ENCODE data around the gene LIPE.
"Not testable (repeated sequence)": the region's sequence is repeated elsewhere in the genome, so short reads cannot be mapped to it uniquely, and the experiment has no call there.

LIPE gene, protein sequence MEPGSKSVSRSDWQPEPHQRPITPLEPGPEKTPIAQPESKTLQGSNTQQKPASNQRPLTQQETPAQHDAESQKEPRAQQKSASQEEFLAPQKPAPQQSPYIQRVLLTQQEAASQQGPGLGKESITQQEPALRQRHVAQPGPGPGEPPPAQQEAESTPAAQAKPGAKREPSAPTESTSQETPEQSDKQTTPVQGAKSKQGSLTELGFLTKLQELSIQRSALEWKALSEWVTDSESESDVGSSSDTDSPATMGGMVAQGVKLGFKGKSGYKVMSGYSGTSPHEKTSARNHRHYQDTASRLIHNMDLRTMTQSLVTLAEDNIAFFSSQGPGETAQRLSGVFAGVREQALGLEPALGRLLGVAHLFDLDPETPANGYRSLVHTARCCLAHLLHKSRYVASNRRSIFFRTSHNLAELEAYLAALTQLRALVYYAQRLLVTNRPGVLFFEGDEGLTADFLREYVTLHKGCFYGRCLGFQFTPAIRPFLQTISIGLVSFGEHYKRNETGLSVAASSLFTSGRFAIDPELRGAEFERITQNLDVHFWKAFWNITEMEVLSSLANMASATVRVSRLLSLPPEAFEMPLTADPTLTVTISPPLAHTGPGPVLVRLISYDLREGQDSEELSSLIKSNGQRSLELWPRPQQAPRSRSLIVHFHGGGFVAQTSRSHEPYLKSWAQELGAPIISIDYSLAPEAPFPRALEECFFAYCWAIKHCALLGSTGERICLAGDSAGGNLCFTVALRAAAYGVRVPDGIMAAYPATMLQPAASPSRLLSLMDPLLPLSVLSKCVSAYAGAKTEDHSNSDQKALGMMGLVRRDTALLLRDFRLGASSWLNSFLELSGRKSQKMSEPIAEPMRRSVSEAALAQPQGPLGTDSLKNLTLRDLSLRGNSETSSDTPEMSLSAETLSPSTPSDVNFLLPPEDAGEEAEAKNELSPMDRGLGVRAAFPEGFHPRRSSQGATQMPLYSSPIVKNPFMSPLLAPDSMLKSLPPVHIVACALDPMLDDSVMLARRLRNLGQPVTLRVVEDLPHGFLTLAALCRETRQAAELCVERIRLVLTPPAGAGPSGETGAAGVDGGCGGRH

DNA sequence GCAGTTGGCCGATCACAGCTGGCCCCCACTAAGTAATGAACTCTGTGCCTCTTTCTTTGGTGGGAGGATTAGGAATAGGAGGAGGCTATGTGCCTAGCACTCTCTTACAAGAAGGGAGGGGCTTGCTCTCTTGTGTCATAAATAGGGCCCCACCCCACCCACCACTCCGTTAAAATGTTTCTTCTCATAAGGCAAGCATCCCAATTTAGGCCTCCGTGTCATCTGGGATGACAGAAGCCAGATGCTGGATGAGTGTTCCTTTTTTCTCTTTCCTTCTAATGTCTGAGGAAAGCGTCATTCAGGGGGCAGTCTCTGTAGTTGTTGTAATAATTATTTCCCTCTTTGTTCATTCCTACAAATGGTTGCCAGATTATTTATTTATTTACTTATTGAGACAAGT lies at the start of gene LIPE:
Gene LIPE, minus strand, starts transcription at position 76 of the 400 bp plus-strand sequence. CDS start 239 bp downstream, outside the sequence.
- no peak for DNase-seq

DNA sequence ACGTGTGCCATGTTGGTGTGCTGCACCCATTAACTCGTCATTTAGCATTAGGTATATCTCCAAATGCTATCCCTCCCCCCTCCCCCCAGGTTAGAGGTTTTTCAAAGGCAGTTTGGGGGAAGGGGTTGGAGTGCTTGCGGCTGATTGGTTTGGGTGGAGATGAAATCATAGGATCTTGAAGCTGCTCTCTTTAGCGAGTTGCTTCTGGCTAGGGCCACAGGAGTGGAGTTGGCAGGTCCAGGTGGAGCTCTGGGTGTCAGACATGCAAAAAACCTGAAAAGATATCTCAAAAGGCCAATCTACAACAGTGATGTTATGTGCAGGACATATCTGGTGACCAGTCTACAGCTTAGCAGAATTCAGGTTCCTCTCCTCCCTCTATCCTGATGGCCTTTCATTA lies 48.2 kb upstream of the LIPE start:
- DNase-seq = no peak

DNA sequence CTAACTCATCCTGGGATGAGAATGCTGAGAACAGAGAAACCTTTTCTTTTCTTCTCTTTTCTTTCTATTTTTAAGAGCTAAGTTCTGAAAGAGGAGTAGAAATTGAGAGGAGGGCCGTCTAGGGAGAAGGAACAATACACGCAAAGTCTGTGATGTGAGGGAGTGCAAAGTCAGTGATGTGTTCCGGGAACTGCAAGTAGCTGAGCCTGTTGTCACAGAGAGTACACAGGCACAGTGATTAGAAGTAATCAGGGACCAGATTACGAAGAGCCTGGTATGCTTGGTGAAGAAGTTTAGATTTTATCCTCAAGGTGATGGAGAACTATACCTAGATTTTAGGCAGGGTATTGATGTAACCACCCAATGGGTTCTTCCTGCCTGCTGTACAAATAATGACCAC lies 47.6 kb upstream of the LIPE start:
- DNase-seq = no peak

DNA sequence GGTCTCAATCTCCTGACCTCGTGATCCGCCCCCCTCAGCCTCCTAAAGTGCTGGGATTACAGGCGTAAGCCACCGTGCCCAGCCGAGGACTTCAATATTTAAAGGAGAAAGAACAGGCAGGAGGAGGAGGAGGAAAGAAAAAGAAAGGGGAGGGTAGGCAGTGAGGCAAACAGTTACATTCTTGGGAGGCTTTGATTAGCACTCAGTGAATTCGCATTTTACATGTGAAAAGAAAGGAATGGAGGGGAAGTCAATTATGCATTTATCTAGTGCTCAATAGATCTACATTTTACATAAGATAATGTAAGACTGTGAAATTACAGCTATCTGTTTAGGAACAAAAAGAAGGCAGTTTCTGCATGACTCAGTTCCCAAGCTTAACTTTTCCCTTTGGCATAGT lies 46.5 kb upstream of the LIPE start:
- no peak for DNase-seq

DNA sequence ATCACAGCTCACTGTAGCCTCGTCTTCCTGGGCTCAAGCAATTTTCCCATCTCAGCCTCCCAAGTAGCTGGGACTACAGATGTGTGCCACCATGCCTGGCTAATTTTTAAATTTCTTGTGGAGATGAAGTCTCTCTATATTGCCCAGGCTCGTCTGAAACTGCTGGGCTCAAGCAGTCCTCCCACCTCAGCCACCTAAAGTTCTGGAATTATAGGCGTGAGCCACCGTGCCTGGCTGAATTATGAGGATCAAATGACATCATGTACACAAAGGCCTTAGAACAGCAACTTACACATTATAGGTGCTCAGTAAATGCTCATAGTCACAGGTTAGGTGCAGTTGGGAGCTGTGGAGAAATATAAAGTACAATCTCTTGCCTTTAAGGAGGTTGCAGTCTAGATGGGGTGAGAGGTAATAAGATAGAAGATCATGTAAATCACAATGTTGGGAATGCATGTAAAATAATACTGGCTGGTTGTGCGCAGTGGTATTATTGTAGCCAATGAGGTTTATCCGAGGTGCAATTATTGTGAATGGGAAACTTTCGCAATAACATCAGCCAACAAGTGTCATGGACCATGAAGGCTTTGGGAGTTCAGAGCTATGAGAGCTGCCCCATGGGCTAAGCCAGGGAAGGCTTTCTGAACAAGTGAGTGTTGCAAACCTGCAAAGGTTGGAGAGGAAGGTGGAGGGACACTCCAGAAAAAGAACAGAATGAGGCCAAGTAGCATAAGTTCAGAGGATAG lies 45.4 kb upstream of the LIPE start:
- DNase-seq = no peak

DNA sequence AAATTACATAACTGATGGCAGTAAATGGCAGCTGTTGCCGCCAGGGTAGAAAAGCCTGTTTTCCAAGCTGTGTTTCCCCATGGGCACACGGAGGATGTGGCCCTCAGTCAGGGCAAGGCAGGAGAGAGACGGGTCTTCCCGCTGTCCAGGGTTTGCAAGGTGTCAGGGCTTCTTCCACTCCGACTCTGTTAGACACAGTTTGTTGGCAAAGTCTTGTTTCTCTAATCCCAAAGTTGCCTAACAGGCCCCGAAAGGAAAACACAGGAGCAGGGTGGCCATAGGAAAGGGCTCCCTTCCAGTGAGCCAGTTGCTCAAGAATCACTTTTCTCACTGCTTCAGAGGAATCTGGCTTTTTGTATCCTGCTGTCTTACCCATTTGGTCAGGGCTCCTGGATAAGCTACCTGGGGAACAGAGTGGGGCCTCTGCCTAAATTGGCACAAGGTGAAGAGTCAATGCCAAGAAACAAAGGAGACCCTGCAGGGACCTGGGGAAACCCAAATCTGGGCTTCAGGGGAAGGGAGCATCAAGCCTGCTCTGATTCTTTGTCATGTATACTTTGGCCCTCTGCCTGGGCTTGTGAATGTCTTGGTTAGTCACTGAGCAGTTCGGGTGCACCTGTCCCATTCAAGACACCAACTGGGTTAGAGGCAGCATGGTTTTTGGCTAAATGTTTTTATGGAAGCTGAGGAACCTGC lies 44.5 kb upstream of the LIPE start:
- DNase-seq = no peak

DNA sequence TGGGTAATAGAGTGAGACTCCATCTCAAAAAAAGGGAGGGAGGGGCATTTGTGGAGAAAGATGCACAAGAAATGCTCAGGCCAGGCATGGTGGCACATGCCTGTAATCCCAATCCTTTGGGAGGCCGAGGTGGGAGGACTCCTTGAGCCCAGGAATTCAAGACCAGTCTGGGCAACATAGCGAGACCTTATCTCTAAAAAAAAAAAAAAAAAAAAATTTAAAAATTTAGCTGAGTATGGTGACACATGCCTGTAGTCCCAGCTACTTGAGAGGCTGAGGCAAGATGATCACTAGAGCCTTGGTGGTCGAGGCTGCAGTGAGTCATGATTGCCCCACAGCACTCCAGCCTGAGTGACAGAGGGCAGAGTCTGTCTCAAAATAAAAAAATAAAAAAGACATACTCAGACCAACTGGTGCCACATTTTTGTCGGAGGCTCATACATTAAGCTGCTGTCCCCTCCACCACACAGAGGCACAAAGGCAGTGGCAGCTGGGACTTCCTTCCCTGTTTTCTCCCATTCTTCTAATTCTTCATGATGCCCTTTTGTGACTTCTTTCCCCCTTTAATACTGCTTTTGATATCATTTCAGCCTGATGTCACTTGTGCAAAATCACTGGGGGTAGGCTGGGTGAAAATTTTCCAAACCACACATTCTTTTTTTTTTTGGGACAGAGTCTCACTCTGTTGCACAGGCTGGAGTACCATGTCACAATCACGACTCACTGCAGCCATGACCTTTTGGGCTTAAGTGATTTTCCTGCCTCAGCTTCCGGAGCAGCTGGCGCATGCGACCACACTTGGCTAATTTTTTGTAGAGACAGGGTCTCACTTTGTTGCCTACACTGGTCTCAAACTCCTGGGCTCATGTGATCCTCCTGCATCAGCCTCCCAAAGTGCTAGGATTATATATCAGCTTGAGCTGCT lies 42.4 kb upstream of the LIPE start:
- no peak for DNase-seq

DNA sequence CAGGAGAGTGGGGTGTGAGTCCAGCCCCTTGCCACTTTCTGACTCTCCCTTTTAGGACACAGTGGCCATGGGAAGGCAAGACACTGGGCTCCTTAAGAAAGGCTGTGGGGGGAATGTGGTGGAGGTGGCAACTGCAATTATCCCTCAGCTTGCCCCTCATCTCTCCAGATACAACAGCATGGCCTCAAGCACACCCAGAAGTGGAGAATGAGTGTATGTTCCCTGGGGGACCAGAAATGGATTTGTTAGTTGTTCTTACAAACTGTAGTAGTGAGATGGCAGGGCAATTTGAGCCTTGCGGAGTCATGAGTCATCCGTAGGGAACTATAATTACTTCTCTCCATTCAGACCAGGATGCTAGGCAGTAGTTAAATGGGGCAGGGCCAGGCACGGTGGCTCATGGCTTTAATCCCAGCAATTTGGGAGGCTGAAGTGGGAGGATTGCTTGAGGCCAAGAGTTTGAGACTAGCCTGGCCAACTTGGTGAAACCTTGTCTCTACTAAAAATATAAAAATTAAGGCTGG lies 41.1 kb upstream of the LIPE start:
- no peak for DNase-seq

DNA sequence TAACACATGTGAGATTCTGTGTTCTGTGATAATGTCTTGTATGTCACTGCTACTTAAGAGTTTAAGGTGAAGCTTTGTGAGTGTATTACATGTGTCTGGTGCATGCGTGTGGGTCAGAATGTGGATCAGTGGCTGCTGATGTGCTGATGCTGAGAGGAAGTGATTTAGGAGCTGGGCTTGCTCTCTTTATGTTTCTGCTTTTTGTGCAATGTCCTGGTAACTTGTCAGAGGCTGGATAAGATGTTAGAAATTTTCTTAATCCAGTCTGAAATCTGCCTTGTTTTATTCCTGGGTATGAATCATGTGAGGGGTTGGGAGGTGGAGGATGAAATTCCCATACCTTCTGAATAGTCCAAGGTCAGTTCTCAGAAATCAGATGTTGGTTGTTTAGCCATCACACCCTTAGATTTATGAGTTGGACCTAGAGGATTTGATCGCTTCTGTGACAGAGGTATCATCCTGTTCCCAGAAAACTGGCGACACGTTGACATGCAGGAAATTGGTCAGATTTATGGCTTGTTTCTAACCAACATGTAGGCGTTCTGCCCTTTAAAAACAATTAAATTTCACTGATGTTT lies 40.1 kb upstream of the LIPE start:
- no peak for DNase-seq

DNA sequence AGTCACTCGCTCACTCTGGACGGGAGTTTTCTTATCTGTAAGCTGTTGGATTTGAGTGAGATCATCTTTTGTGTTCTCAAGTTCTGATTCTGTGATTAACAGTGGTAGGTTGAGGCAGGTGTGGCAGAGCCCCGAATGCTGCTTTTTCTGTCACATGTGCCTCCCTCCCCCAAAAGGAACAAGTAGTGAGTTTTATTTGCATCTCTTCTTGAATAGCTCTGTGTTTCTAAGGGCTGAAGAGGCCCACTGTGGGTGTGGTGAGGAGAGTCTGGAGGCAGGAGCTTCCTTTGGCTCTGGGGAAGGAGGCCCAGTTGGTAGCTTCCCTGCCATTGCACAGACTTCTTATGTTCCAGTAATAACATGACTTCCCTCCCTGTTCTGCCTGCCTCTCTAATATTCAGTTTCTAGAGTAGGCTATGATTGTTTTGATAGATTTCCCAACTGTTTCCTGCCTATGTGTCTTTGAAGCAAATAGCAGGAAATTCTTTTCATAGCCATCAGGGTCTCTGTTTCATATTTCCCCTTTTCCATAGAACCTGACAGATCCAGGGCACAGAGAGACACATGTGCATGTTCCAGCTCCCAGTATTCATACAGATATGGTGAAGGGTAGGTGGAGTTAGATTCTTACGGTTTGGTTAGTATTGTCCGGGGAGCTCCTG lies 39.5 kb upstream of the LIPE start:
- no peak for DNase-seq

DNA sequence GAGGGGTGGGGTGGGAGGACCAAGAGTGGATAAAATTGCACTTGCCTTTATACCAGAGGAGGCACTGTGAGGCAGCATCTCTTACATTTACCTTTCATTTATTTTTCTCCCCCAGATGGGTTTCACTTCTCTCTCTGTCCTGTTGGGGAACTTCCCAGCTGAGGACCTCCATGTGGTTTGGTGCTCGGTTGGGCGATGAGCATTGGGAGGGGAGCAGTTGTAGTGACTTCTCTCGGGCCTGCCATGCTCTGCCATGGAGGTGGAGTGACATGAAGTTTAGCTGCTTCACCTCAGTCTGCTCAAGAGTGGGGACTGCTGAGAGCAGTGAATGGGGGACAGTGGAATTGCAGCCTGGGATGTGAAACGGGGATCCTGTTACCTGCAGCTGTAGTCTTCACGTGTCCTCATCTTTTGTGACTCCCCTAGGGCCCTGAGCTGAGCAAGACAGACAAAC lies 38.7 kb upstream of the LIPE start:
- no peak for DNase-seq

DNA sequence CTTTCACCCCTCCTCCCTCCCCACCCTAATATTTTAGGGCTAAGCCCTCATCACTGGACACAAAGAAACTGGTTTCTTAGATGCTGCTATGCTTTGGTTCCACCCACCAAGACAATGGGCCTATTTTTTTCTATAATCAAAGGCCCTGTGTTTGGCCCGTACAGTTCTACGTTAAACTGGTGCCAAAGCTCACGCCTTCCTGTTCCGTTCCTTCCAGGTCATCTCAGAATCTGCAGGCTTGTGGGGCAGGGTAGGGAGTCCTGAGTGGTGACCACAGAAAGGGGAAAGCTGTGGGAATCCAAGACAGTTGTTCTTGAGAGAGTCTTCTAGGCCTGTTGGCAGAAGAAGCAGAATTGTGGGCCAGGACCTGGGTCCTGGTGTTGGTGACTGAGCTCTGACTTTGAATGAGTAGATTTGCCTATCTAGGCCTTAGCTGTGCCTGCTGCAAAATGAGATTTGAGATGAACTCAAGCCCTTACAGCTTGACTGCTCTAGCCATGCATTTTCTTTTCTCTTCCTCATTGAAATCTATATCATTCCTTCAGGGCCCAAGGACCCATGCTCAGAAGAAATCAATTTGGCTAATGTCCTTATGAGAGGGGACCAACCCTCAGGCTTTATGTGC lies 34.6 kb upstream of the LIPE start:
- DNase-seq = no peak

DNA sequence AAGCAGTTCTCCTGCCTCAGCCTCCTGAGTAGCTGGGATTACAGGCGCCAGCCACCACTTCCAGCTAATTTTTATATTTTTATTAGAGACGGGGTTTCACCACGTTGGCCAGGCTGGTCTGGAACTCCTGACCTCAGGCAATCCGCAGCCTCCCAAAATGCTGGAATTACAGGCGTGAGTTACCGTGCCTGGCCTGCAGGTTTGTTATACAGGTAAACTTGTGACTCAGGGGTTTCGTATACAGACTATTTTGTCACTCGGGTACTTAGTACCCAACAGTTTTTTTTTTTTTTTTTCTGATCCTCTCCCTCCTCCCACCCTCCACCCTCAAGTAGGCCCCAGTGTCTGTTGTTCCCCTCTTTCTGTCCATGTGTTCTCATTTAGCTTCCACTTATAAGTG lies 34.0 kb upstream of the LIPE start:
- not testable (repeated sequence) for DNase-seq

DNA sequence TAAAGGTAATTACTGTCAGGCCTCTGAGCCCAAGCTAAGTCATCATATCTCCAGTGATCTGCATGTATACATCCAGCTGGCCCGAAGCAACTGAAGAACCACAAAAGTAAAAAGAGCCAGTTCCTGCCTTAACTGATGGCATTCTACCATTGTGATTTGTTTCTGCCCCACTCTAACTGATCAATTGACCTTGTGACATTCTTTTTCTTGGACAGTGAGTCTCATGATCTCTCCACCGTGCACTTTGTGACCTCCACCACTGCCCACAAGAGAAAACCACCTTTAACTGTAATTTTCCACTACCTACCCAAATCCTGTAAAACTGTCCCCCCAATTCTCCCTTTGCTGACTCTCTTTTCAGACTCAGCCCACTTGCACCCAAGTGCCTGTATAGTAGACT lies 32.7 kb upstream of the LIPE start:
- no peak for DNase-seq

DNA sequence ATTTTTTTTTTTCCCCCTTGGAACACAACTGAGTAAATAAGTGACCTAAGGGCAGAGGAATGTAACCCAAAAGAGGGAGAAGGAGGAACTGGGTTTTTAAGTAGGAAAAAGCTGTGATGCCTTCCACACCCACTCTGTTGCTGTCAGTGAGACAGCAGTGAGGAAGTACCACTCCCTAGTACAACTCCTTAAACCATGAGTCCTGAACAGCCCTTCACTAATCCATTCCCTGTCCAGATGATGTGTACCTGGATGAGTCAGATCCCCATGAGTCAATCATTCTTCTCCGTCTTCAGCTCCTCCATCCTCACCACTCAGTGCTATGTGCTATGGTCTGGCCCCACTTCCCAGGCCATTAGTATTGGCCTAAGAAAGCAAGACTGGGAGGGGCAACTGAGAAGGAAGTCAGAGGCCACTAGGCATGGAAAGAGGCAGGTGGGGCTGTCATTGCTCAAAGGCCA lies 28.5 kb upstream of the LIPE start:
- no peak for DNase-seq

DNA sequence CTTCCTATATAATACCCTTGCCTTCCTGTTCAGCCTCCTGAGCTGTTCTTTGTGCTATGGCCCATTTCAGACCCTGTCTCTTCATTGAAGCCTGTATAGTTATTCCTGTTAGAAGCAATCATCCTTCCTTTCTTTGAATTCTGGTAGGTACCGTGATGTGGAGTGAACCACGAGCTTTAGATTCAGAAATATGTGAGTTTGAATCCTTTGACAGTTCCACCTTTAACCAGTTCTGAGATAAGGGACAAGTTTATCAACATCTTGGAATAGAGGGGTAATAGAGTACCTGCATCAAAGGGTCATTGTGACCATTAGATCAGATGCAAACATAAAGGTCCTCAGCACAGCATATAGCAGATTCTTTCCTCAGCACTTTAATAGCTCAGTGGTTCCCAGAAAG lies 27.9 kb upstream of the LIPE start:
- DNase-seq = no peak

DNA sequence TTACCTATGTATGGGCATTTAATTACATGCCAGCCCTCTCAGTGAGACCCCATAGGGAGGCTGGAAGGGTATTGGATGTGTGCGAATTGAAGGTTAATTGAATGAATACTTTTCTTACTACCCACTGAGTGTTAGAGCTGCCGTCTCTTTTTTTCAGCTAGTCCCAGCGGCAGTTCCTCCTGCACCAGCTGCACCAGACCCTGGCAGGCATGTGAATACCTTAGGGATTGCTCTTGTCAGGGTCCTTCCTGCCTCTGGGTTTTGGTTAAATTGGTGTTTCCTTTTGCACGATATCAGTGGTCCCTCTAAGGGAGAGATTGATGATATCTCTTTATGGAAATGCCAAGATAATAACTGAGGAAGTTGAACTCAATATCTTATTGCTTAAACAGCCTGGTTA lies 25.4 kb upstream of the LIPE start:
- no peak for DNase-seq

DNA sequence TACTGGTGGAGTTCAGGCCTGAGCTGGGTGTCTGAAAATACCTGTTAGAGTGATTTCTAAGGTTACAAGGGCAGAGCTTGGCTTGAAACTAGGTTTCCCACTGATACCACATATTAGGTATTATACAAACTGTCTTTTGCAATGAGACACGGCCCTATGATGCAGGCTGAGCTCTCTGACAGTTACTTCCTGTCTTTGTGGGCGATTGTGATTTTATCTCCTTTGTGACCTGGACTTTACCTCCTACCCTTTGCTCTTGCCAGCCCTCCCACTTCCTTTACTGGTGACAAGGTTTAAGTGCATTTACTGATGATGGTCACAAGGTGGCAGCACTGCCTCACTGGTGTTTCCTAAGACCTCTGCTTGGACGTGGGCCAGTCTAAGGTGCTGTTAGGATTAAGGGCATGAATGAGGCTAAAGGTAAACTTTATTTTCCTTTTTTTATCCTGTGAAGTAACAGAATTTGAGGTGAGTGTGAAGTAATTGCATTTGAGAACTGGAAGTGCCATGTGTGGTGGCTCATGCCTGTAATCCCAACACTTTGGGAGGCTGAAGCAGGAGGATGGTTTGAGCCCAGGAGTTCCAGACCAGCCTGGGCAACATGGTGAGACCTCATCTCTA lies 23.2 kb upstream of the LIPE start:
- DNase-seq = peak; percentile 93

DNA sequence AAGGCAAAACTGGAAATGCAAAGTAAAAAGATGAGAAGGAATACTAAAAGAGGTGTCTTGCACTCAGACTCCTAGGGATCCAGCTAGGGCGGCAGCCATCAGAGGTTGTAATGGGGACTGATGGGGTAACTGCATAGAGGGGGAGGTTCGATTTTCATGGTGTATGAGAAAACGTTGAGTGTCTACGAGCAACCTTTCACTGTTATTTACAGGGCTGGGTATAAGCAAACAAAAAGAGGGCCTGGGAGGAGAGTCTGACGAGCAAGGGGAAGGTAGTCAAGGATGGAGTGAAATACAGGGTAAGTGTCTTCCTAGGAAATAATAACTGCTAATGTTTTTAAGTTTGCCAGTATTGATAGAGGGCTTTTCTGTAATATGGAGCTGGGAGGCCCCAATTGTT lies 21.1 kb upstream of the LIPE start:
- not testable (repeated sequence) for DNase-seq

All from CD4-positive, alpha-beta T cell treated with Interleukin-17A for 1 hour (primary cell).